ENCODE results near the gene PARD6A. TPM values are rescaled to one million over a fixed set of nuclear protein-coding genes. Genes with fewer than 3 reads are reported as not detected.

Gene PARD6A
- total and polyA plus RNA-seq, 7 donors: 4.9 to 11.0 (median 6.8) TPM

GRCh38 chr16:67654403-67654911, 6.3 kb upstream of the PARD6A start:
- WGBS, 3 donors: 44 to 51% (median 49%) methylated on average over 30 of the region's 30 CpGs
- intact Hi-C loops (cut with DNase I): loop anchor here in 1 of 2 donors (5.0 kb wide), 1 partner anchor 397 kb away; no protein-coding TSS in a partner anchor
- Histone ChIP-seq H3K27ac (no peak overlapping the region), H3K36me3 (ENCODE audit: insufficient read depth in 1 of 2, low read depth in 1 of 2) (peaks cover 0 to 8% of the 10 kb centered on the region in 2 donors), H3K27me3 (ENCODE audit: insufficient read depth in 3 of 3, low read length in 2 of 3) (peaks cover 0 to 48% (median 35%) of the 10 kb centered on the region in 3 donors), H3K4me3 (no peak overlapping the region), H3K4me1 (peaks cover 5% of the 10 kb centered on the region), H3K9me3 (no peaks in the 10 kb centered on the region)
- no peak for DNase-seq
- ATAC-seq: no peak
- no peak for TF ChIP-seq CTCF (IDR thresholded peaks at IDR 0.05)

GRCh38 chr16:67655363-67655762, 5.4 kb upstream of the PARD6A start:
- H3K27ac ChIP-seq: no peak overlapping the region
- DNase-seq (no peak), ATAC-seq (no peak)
- H3K27me3 ChIP-seq (ENCODE audit: insufficient read depth in 3 of 3, low read length in 2 of 3): peaks cover 0 to 40% (median 31%) of the 10 kb centered on the region in 3 donors
- peaks cover 7% of the 10 kb centered on the region for H3K4me1 ChIP-seq
- H3K36me3 ChIP-seq (ENCODE audit: insufficient read depth in 1 of 2, low read depth in 1 of 2): peaks cover 0 to 8% of the 10 kb centered on the region in 2 donors
- no peaks in the 10 kb centered on the region for H3K9me3 ChIP-seq
- TF ChIP-seq CTCF (IDR thresholded peaks at IDR 0.05): no peak
- H3K4me3 ChIP-seq: no peak overlapping the region
- intact Hi-C loops (cut with DNase I): loop anchor here in 1 of 2 donors (5.0 kb wide), 1 partner anchor 88 kb away; no protein-coding TSS in a partner anchor
- WGBS, 3 donors: 54 to 60% (median 55%) methylated on average over 4 of the region's 4 CpGs

- intact Hi-C loops (cut with DNase I): loop anchor here in 1 of 2 donors (2.0 to 5.0 kb wide), 2 partner anchors 20 to 89 kb away; no protein-coding TSS in a partner anchor
- H3K36me3 ChIP-seq (ENCODE audit: insufficient read depth in 1 of 2, low read depth in 1 of 2): peaks cover 0 to 8% of the 10 kb centered on the region in 2 donors
- H3K9me3 ChIP-seq: no peaks in the 10 kb centered on the region
- no peak overlapping the region for H3K4me3 ChIP-seq
- ATAC-seq (no peak), DNase-seq (no peak)
- no peak overlapping the region for H3K27ac ChIP-seq
- peaks cover 0 to 34% (median 29%) of the 10 kb centered on the region in 3 donors for H3K27me3 ChIP-seq (ENCODE audit: insufficient read depth in 3 of 3, low read length in 2 of 3)
- WGBS, 3 donors: 73 to 86% (median 77%) methylated on average over 8 to 9 of the region's 9 CpGs
- TF ChIP-seq CTCF (IDR thresholded peaks at IDR 0.05): no peak
- H3K4me1 ChIP-seq: peaks cover 13% of the 10 kb centered on the region
Observed at GRCh38 chr16:67656344-67657016, 4.3 kb upstream of the PARD6A start.

GRCh38 chr16:67657017-67657608, 3.6 kb upstream of the PARD6A start:
- peaks cover 0 to 8% of the 10 kb centered on the region in 2 donors for H3K36me3 ChIP-seq (ENCODE audit: insufficient read depth in 1 of 2, low read depth in 1 of 2)
- 85 to 90% (median 88%) methylated on average over 16 of the region's 16 CpGs for WGBS, 3 donors
- DNase-seq: no peak
- peaks cover 0 to 28% (median 23%) of the 10 kb centered on the region in 3 donors for H3K27me3 ChIP-seq (ENCODE audit: insufficient read depth in 3 of 3, low read length in 2 of 3)
- H3K4me3 ChIP-seq: no peak overlapping the region
- intact Hi-C loops (cut with DNase I): loop anchor here in 1 of 2 donors (2.0 to 5.0 kb wide), 2 partner anchors 20 to 90 kb away; no protein-coding TSS in a partner anchor
- no peaks in the 10 kb centered on the region for H3K9me3 ChIP-seq
- no peak for ATAC-seq
- peaks cover 16% of the 10 kb centered on the region for H3K4me1 ChIP-seq
- no peak for TF ChIP-seq CTCF (IDR thresholded peaks at IDR 0.05)
- H3K27ac ChIP-seq: no peak overlapping the region
